Activated CD8-positive, alpha-beta memory T cell treated with anti-CD3 and anti-CD28 coated beads for 36 hours (primary cell): ENCODE measurements around the gene ARHGAP18. TPM values are rescaled to one million over a fixed set of nuclear protein-coding genes. Genes with fewer than 3 reads are reported as not detected.

Experiments used
- CTCF ChIA-PET: fragments of 350-600 bp; sonication (Branson Sonifier 250); formaldehyde crosslinking; loops from one replicate; lab custom pipeline; 2021; ENCODE audit warnings: antibody characterized with exemption; lab: Charles Lee
- POLR2A ChIA-PET: fragments of 350-600 bp; sonication (Branson Sonifier 250); formaldehyde crosslinking; loops from one replicate; lab custom pipeline; 2021; ENCODE audit warnings: antibody characterized with exemption; lab: Charles Lee
- total RNA-seq, 2 experiments: library from RNA; stranded (reverse); gene quantifications; one replicate each; pipeline ENCODE4 v1.2.3, GENCODE V29; 2021

ARHGAP18 gene
- total RNA-seq, 2 experiments from 2014 or later, result 6.6 to 7.5 TPM

GRCh38 chr6:129534926-129535325, 175.1 kb downstream of the ARHGAP18 start:
- ChIA-PET CTCF (no interaction called here), POLR2A (no interaction called here)

Other genes starting within 250 kb of the ARHGAP18 start
- gene TMEM244, start 151.1 kb upstream of the ARHGAP18 start, total RNA-seq, result under 1 TPM in 1 of 2 experiments, not detected in 1; 0.38 TPM